T-helper 22 cell (primary cell): ENCODE data around the gene SH3BGR.

ENCODE experiments used
- DNase-seq: peaks from one replicate; pipeline ENCODE4 v3.0.0-alpha.2; 2020; ENCODE audit warnings: low read depth

The SH3BGR gene

DNA sequence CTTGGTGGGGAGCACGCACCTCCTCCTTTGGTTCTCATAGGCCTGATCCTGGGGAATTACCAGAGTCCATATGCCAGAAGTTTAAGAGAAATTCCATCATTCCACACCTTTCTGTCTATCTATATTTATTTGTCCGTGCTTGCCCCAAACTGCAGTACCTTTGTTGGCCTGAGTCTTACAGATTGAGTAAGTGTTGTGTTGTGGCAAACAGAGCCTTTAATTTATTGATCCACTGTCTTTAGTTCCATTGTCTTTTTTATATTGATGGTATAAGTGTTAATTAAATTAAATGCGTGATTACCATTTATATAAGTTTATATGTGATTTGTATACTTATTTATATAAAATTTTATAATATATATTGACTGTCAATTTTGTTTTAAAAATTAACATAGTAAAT lies 4.9 kb downstream of the SH3BGR start:
- DNase-seq: no peak

DNA sequence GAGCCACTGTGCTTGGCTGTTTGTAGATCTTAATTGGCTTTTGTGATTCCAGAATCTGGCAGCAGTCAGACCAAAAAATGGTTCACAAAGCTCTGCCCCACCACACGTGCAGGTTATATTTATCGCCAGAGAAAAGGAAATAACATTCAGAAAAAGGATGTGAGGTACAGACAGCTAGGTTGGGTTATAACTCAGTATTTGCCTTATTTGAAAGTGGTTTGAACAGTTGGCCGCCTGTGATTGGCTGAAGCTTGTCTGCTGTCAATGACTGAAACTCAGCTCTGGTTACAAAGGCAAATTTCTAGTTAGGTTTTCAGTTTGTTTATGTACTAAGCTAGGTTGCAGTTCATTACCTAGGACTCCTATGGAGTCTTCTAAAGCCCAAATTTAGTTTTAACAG lies 9.6 kb downstream of the SH3BGR start:
- no peak for DNase-seq

DNA sequence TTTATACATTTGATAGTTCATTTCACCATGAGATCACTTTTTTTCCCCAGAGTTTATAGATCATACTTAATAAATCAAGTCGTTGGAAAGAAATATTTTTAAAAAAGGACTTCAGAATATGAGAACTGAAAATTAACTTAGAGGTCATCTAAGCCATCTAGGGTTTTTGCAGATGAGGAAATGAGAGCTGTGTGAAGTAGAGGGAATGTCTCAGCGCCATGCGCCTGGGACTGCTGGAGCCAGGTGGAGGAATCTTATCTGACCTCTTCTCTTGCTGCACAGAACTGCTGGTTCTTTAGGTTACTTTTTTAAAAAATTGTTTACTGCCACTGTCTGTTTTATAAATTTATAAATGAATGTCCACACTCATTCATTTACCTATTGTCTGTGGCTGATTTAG lies 11.5 kb downstream of the SH3BGR start:
- no peak for DNase-seq

DNA sequence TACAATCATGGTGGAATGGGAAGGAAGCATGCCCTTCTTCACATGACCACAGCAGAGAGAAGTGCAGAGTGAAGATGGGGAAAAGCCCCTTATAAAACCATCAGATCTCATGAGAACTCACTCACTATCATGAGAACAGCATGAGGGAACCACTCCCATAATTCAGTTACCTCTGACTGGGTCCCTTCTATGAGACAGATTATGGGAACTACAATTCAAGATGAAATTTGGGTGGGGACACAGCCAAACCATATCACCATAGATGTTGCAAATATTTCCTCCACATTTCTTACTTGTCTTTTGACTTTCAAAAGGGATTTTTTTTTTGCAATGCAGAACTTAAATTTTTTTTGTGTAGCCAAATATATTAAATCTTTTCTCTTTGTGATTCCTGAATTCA lies 14.8 kb downstream of the SH3BGR start:
- no peak for DNase-seq

DNA sequence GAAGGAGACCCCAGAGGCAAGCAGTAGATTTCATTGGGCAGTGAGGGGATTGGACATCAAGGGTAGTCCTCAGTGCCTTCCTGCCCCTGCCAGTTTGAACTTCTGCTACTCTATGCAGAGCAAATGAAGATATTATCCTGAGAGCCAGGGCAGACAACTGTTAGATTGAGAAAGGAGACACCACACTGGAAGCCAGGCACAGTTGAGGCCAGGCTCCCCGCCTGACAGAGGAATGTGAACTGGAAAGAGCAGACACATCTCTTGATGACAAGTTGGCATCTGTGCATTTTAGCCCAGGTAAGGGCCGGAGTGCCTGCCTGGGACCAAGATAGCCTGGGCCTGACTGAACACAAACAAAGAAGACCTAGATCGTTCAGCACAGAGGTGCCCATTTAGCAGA lies 16.0 kb downstream of the SH3BGR start:
- no peak for DNase-seq

DNA sequence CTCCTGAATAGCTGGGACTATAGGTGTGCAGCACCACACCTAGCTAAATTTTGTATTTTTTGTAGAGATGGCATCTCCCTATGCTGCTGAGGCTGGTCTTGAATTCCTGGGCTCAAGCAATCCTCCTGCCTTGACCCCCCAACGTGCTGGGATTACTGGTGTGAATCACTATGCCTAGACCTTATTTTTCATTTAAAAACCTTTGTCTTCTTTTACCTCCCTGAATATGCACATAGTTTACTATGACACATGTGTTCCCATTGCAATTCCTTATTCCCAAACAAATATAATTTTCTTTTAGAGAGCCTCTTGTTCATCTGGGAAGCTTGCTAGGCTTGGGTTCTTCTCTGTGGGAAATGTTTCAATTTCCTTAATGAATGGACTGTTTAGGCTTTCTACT lies 16.8 kb downstream of the SH3BGR start:
- DNase-seq: no peak

DNA sequence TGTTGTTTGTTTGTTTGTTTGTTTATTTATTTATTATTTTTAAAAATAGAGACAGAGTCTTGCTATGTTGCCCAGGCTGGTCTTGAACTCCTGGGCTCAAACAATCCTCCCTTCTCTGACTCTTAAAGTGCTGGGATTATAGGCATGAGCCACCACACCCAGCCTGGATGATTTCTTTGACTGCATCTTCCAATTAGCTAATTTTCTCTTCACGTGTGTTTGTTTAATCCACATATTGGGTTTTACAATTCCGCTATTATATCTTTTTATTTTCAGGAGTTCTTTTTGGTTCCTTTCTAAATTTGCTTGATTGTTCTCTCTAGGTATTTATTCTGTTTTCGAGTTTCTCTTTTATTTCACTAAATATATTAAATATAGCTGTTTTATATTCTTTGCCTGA lies 19.8 kb downstream of the SH3BGR start:
- DNase-seq: no peak

DNA sequence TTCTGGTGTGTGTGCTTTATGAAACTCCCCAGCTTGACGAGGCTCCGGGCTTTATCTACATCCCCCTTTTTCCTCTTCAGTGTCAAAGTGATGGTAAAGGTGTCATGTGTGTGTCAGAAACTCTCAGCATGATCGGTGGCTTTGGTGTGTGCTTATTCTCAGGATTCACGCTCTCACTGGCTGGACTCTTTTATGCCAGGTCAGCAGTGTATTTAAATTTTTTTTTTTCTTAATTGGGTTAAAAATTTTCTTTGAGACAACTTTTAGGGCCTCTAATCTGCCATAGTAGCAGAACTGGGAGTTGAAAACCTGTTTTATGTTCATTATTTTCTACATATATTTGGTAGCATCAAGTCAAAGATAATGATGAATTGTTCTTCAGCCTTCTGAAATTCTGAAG lies 21.0 kb downstream of the SH3BGR start:
- DNase-seq: no peak

DNA sequence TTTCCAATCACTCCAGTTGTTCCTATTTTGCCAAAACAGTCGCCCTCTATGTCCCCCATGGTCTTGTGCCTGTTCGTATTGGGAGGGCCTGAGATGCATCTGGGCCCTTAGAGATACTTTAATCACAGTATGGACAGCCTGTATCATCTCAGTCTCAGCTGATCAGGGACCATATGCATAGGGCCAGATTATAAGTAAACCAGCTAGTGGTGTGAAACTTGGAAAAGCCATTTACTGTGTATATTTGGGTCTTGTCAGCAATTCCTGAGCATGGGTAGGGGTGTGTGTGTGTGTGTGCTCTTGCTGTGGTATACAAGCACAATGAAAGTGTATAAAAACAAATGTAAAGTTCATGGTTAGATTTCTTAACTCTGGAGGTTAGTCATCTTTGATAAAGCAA lies 22.8 kb downstream of the SH3BGR start:
- no peak for DNase-seq

DNA sequence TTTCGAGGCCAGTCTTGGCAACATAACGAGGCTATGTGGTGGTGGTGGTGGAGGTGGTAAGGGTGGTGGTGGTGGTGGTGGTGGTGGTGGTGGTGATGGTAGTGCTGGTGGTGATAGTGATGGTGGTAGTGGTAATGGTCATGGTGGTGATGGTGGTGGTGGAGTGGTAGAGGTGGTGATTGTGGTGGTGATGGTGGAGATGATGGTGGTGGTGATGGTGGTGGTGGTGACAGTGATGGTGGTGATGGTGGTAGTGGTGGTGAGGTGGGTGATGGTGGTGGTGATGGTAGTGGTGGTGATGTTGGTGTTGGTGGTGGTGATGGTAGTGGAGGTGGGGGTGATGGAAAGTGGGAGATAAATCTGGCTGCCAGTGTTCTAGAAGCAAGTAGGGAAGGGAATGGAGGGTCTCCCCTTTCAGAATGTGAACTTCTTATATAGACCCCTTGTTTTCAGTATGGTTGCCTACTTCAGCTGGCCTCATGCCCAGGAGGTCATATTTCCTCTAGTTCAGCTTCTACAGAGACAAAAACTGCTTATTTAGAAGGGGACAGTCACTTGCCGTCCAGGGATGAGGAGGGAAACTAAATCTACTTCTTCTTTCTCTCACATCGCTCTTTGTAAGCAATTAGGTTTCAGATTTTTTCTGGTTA lies 27.5 kb downstream of the SH3BGR start:
- no peak for DNase-seq

DNA sequence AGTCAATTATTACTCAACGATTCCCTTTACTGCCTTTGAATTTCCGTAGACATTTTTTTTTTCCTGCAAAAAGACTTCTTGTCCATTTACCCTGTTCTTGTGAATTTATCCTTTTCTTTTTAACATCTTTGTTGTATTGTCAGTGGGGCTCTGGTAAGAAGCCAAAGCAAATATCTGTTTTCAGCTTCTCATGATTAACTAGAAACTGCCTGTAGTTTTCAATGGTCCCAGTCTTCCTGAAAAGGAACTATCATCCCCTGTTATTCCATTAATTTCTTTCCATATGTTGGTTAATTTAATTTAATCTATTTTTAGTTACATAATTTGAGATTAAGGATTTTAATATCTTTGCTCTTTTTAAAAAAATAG lies 28.0 kb downstream of the SH3BGR start:
- no peak for DNase-seq

DNA sequence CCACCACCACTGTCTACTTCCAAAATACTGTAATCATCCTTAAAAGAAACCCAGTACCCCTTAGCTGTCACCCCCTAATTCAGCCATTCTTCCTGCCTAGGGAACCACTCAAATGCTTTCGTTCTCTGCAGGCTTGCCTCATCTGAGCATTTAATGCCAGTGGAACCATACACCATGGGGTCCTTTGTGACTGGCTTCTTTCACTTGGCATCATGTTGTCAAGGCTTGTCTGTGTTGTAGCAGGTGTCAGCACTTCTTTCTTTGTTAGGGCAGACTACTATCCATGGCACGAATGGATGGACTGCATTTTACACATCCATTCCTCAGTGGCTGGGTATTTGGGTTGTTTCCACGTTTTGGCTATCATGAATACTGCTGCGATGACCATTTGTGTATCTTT lies 28.5 kb downstream of the SH3BGR start:
- DNase-seq: no peak

DNA sequence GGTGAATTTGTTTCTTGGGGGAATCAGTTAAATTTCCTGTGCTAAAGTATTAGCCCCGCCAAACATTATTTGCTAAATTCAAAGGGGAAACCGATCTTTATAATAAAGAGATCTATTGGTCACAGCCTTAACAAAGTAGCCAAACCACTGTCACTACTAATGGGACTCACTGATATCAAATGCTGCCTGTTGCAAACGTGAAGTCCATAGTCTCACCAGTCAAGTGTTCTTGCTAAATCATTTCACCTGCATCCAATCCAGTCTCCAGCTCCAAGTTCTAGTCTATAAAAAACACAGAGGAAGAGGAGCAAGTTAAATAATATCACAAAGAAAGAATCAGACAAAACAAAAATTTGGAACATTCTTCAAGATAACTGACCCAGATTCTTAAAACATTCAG lies 30.1 kb downstream of the SH3BGR start:
- DNase-seq: no peak

DNA sequence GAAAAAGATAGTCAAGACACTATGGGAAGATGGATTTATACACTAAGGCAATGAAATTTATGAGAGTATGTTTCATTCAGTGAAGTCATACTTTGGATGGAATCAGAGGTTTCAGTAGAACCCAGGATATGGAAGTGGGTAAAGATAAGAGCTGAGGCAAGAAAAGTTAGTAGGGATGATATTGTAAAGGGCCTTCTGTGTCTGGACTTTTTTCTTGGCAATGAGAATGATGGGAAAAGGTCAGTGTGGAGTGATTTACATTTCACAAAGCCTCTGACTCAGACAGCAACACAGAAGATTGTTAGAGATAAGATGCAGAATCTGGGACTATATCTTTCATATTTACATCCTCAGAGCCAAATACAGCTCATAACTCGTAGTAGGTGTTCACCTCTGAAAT lies 32.1 kb downstream of the SH3BGR start:
- DNase-seq: no peak

DNA sequence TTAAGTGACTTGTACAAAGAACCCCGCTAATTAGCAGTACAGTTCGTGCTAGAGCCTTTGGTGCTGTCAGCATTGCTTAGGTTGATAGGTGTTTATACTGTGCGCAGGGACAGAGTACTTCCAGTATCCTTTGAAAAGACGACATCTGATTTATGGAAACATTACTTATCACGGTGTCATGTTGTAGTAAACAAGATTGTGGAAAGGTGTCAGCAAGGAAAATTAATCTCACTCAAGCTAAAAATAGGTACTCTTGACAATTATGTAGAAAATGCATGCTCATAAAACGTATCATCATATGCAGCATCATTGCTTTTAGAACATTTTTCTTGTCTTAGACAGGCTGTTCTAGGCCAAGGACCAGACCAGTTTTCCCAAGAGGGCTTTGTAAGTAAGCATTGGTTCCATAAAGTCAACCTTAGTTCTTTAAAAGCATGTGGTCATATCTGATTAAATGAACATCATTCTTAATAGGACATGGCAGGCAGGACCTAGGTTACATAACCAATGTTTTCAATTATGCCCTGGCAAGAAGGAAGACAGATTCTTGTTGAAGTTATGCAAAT lies 33.0 kb downstream of the SH3BGR start:
- no peak for DNase-seq

DNA sequence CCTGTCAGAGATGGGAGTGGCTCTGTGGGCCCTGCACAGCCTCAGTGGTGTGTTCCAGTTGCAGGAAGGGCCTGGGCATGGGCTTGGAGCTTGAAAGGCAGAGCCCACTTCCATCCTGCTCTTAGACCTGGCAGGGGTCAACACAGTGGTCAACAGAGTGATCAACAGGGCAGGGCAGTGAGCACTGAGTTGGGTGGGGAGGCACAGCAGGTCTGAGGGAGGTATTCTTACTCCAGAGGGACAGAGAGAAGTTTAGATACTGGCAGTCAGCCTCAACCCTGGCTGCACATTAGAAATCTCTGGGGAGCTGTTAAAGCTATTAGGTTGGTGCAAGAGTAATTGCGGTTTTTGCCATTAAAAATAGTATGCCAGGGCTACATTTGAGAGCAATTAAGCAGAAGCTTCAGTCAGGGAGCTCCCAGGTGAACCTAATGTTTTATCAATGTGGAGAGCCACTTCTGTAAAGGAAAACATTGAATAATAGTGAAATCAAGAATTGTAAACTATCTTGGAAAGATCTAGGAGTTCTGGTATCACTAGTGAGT lies 37.7 kb downstream of the SH3BGR start:
- DNase-seq: no peak

DNA sequence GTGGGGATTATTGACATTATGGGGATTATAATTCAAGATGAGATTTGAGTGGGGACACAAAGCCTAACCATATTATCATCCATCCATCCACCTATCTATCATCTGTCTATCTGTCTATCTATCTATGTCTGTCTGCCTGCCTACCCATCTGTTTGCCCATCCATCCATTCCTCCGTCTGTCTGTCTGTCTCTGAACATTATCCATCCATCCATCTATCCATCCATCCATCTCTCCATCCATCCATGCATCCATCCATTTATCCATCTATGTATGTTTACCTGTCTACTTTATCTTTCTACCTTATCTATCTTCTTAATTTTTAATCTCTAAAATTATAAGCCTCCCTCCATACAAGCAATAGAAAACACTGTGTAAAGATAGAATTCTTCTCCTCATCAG lies 47.4 kb downstream of the SH3BGR start:
- DNase-seq: no peak

DNA sequence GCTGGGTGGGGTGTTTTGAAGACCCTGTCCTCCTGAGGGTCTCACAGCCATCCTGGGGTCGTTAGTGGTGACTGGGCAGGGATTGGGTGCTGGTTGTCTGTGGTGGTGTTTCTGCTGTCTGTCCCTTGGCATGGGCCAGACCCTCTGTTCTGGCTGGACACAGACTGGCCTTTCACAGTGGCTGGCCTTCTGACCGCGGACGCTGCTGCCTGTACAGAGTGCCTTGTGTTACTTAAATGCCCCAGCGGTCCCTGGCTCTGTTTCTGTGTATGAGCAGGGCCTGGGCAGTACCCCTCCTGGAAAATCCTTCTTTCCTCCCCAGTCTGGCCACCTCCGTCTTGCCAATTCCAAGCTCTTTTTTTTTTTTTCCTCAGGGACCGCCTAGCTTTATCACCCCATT lies 50.9 kb downstream of the SH3BGR start:
- DNase-seq: no peak

DNA sequence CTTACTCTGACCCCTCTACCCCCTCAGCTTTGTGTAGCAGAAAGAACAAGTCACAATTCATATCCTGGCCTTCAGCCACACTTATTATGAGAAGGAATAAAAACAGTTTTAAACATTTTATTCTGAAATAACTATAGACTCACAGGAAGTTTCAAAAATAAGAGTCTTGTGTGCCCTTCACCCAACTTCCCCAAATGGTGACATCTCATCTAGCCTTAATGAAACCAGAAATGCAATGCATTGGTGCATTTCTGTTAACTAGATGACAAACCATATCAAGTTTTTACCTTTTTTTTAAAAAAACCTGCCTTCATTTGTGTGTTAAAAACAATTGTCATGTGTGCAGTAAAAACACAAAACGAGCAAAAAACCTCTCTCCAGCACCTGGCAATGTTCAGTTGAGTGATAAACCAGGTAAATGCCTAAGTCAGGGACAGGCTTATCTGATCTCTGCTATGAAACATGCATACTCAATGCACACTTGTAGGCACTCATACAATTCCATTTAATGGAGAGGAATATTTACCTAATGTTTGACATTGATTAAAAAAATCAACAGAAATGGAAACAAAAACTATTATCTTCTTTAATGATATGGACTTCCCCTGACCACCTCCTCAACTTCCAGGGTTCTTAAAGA lies 51.5 kb downstream of the SH3BGR start:
- DNase-seq: no peak

DNA sequence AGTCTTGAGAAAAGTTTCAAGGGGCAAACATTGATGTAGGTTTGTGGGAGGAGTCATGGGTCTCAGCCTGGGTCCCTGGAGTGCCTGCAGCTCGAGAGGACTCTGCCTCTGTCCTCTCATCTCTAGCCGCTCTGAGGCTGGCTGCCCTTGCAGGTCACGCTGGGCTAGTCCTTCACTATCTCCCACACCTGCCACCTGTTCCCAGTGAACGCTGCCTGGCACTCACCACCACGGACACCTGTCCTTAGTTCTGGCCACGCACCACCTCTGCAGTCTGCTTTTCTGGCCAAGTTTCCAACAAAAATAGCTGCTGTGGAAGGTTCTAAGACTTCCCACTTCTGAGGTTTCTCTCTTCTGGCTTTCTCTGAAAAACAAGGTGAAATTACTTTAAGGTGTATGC lies 52.5 kb downstream of the SH3BGR start:
- no peak for DNase-seq

DNA sequence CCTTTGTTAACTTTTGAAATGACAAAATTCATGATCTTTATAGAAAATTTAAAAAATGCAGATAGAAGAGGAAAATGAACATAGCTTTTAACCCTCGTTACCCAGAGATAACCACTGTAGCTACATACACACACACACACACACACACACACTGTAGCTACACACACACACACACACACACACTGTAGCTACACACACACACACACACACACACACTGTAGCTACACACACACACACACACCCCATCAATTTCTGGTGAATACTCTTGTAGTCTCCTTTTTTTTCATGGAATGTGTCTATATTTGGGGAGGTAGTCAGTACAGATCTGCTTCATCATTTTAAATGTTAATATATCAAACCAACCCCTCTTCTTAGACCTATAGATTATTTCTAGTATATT lies 58.5 kb downstream of the SH3BGR start:
- no peak for DNase-seq

DNA sequence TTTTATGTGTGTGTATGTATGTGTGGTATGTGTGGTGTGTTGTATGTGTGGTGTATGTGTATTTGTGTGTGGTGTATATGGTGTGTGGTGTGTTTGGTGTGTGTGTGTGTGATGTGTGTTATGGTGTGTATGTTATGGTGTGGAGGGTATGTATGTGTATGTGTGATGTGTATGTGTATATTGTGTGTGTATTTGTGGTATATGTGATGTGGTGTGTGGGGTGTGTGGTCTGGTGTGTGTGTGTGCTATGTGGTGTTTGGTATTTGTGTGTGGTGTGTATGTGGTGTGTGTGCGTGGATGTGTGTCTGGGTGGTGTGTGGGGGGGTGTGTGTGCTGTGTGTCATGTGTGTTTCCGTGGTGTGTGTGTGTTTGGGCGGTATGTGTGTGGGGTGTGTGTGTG lies 59.3 kb downstream of the SH3BGR start:
- DNase-seq: no peak

DNA sequence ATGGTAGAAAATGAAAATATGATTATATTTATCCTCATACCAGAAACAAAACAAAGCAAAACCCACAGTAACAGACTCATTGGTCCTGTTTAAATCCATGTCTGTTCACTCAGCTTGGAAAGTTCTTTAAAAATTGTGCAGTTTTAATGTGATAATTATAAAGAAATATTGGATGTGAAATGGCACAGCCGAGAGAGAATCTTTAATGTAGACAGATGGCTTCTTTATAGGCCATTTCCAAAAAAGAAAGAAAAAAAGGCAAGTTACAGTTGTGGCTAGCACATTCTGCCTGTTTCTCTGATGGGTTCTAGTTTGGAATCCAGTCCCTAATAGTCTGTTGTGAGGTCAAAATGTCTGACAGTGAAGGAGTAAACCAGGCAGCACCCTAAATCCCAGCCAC lies 62.0 kb downstream of the SH3BGR start:
- DNase-seq: no peak
